Activated gamma-delta T cell treated with anti-CD3 and anti-CD28 coated beads, Interleukin-2, amount 50 U/mL, for 16 hours (primary cell): ENCODE data around the gene CTAGE4.
"Not testable (repeated sequence)": the region's sequence is repeated elsewhere in the genome, so short reads cannot be mapped to it uniquely, and the experiment has no call there.

Experiments
- DNase-seq: peaks from one replicate; pipeline ENCODE4 v3.0.0-alpha.2; 2020; ENCODE audit warnings: low read depth

Gene CTAGE4

GRCh38 chr7:144205306-144205705 is 22.0 kb downstream of the CTAGE4 start:
- not testable (repeated sequence) for DNase-seq

- not testable (repeated sequence) for DNase-seq
Observed at GRCh38 chr7:144217200-144217599, 33.9 kb downstream of the CTAGE4 start.

GRCh38 chr7:144218581-144218980 is 35.3 kb downstream of the CTAGE4 start:
- DNase-seq, result not testable (repeated sequence)

GRCh38 chr7:144219149-144219548 is 35.9 kb downstream of the CTAGE4 start:
- not testable (repeated sequence) for DNase-seq

GRCh38 chr7:144220531-144220930 is 37.3 kb downstream of the CTAGE4 start:
- DNase-seq, result not testable (repeated sequence)

- not testable (repeated sequence) for DNase-seq
Observed at GRCh38 chr7:144223675-144224074, 40.4 kb downstream of the CTAGE4 start.

GRCh38 chr7:144226866-144227265 is 43.6 kb downstream of the CTAGE4 start:
- DNase-seq, result not testable (repeated sequence)

GRCh38 chr7:144228810-144229209 is 45.5 kb downstream of the CTAGE4 start:
- not testable (repeated sequence) for DNase-seq

GRCh38 chr7:144231027-144231426 is 47.8 kb downstream of the CTAGE4 start:
- DNase-seq, result not testable (repeated sequence)

- not testable (repeated sequence) for DNase-seq
Observed at GRCh38 chr7:144233039-144233438, 49.8 kb downstream of the CTAGE4 start.
